Left lobe of liver (tissue), 2 donors: ENCODE measurements around the gene ARID1A. TPM values are rescaled to one million over a fixed set of nuclear protein-coding genes. Genes with fewer than 3 reads are reported as not detected.
"Not testable (repeated sequence)": the region's sequence is repeated elsewhere in the genome, so short reads cannot be mapped to it uniquely, and the experiment has no call there.

ENCODE experiments used
- ATAC-seq: fragments of 200-7000 bp; cut with Tn5 transposase; one replicate; pipeline ENCODE4 v1.9.1; 2020; ENCODE audit warnings: mild to moderate bottlenecking, moderate library complexity
- DNase-seq: peaks from one replicate; pipeline ENCODE4 v3.0.0-alpha.2; 2020; ENCODE audit warnings: low spot score
- total RNA-seq: library from RNA; stranded (reverse); gene quantifications from one replicate; pipeline ENCODE4 v1.2.1, GENCODE V29; 2021
- donor health status: DM: no; HTN: no; CAD: no; lungs with moderate emphysema.
- donor health status: DM: no; HTN: yes; CAD: no.

The ARID1A gene
- total RNA-seq, 1 donor from 2014 or later: 27.0 TPM

DNA sequence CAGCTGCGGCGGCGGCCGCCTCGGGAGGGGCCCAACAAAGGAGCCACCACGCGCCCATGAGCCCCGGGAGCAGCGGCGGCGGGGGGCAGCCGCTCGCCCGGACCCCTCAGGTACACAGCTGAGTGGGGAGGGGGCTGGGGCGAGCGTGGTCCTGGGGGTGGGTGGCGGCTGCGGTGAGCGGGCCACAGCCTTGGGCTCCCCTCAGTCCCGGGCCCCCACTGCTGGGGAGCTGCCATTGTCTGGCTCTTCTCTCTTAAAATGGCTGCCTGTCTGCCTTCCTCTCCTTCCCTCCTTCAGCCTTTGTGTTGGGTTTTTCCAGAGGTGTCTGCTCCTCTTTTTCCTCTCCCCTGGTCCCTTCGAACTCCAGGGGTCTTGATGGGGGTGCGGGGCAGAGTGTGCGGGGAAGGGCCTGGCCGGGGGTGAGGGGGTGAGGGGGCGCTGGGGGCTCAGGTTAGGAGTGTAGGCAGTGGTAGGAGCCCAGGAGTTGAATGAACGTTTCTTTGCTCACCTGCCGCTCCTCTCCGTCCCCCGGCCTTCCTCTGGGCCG lies 1.7 kb downstream of the ARID1A start:
- no peak for DNase-seq
- ATAC-seq: no peak

- peak; percentile 34 for ATAC-seq
- DNase-seq: no peak
These were observed 2.4 kb downstream of the ARID1A start for GRCh38 chr1:26697978-26698849.

DNA sequence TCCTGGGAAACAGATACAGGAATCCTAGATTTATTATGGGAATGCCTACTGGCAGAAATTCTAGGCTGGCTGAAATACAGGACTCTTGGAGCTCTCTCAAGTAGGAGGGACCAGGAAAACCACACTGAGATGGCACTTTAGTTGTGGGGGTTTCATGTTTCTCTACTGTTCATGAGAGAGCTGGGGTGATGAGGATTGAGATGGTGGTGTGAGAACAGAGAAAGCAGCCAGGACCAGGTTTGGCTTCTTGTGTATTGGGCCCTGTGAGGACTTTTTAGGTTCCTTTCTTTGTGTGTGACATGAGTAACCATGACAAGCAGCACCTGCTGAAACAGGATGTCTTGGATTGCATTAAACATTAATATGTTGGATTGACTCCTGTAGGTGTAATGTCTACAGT lies 4.9 kb downstream of the ARID1A start:
- DNase-seq (no peak), ATAC-seq (no peak)

GRCh38 chr1:26701266-26701994 lies 5.6 kb downstream of the ARID1A start:
- DNase-seq (no peak), ATAC-seq (no peak)

GRCh38 chr1:26701995-26702679 lies 6.3 kb downstream of the ARID1A start:
- DNase-seq (no peak), ATAC-seq (no peak)

GRCh38 chr1:26702680-26703038 lies 6.8 kb downstream of the ARID1A start:
- ATAC-seq (peak; percentile 8), DNase-seq (no peak)

DNA sequence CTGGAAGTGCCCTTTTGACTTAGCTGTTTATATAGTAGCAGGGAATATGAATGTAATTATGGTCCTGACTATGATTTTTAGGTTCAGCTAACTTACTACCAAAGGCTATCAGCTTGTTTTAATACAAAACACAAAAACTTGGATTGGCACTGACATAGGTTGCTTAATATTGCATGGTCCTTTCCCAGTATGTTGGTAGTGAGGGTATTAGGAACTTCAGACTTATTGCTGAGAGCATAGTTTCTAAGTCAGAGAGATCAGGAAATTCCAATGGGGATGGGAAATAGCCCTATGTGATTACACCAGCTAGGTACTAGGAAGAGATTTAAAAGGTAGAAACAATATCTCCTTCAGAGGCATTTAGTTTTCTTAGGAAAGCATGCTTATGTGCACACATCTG lies 7.7 kb downstream of the ARID1A start:
- DNase-seq (no peak), ATAC-seq (no peak)

GRCh38 chr1:26704629-26705028 lies 8.8 kb downstream of the ARID1A start:
- ATAC-seq (no peak), DNase-seq (no peak)

- not testable (repeated sequence) for ATAC-seq, DNase-seq
These were observed 9.4 kb downstream of the ARID1A start for GRCh38 chr1:26705227-26705626.

- ATAC-seq: peak; percentile 41
- no peak for DNase-seq
These were observed 10.0 kb downstream of the ARID1A start for GRCh38 chr1:26705788-26706311.

DNA sequence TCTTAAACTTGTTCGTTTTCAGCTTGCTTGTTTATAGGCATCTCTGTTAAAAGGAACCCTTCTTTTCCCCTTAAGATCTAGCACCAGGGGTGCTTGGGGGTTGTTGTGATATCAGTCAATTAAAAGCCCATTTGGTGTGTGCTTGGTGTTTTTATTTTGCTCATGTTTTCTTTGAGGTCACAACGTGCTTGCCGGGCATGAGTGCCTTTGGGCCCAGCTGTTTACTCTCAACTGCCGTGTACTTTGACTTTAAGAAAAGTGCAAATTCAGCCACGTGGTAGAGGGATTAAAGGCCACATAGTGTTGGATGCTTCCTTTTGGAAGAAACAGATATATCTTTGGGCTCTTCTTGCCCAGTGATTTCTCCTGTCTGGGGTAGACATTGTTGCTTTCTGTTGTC lies 10.5 kb downstream of the ARID1A start:
- DNase-seq (peak; percentile 76), ATAC-seq (peak; percentile 87)

GRCh38 chr1:26710811-26711210 lies 15.0 kb downstream of the ARID1A start:
- ATAC-seq: no peak
- no peak for DNase-seq

- no peak for ATAC-seq
- DNase-seq: no peak
These were observed 16.0 kb downstream of the ARID1A start for GRCh38 chr1:26711777-26712176.

GRCh38 chr1:26717017-26717491 lies 21.2 kb downstream of the ARID1A start:
- no peak for DNase-seq
- ATAC-seq: peak; percentile 22

DNA sequence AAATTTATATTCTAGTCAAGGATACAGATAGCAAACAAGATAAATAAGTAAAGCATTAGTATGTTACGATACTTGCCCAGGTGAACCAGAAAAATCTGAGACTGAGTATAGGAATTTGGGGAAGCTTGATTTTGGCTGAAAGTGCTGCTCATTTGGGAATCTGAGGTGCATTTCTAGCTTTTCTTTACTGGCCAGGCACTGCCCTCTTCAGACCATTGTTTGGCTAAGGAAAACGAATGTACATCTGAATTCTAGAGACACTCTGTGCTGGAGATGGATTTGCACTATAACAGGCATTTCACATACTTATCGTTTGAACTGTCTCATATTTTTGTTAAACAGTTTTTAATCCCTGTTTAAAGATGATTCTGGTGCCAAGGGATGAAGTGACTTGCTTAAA lies 23.4 kb downstream of the ARID1A start:
- ATAC-seq: no peak
- DNase-seq: no peak

GRCh38 chr1:26721669-26722355 lies 26.0 kb downstream of the ARID1A start:
- DNase-seq (no peak), ATAC-seq (no peak)

GRCh38 chr1:26723013-26723991 lies 27.5 kb downstream of the ARID1A start:
- peak; percentile 76 for ATAC-seq
- peak; percentile 72 for DNase-seq

GRCh38 chr1:26724118-26724517 lies 28.3 kb downstream of the ARID1A start:
- ATAC-seq: no peak

GRCh38 chr1:26724926-26725325 lies 29.1 kb downstream of the ARID1A start:
- ATAC-seq (no peak), DNase-seq (no peak)

More at GRCh38 chr1:26724118-26724517, 28.3 kb downstream of the ARID1A start:
- no peak for DNase-seq
